NCI-H510A (cell line): ENCODE results near the gene GABBR2.

Experiments
- DNase-seq: peaks from one replicate; lab custom pipeline; 2025; lab: John Stamatoyannopoulos, UW

Gene GABBR2

GRCh38 chr9:98321269-98321668, 387.5 kb downstream of the GABBR2 start:
- no peak for DNase-seq

DNA sequence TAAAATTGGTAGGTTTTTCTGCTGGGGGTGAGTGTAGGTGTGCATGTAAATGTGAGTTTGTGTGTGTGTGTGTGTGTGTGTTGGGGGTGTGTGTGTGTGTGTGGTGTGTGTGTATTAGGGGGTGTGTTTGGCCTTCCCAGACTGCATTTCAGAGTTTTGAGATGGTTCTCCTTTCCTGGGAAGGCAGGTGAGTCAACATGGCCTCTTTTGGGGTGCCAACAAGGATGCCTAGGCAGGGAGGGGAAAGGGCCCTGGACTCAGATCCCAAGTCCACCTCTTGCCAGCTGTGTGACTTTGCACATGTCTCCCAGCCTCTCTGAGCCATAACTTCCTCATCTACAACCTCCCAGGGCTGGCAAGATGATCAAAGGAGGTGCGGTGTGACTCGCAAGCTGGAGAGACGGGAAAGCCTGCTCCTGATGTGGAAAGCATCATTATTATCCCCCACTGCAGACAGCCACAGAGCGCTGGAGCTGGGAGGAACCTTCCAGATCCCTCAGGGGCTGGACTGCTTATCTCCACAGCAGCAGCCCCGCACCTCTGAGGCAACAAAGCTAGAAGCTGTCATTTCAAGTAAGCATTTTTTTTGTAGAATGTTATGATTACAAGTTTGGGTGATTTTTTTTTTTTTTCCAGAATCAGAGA, 389.8 kb downstream of the GABBR2 start:
- DNase-seq, result no peak

DNA sequence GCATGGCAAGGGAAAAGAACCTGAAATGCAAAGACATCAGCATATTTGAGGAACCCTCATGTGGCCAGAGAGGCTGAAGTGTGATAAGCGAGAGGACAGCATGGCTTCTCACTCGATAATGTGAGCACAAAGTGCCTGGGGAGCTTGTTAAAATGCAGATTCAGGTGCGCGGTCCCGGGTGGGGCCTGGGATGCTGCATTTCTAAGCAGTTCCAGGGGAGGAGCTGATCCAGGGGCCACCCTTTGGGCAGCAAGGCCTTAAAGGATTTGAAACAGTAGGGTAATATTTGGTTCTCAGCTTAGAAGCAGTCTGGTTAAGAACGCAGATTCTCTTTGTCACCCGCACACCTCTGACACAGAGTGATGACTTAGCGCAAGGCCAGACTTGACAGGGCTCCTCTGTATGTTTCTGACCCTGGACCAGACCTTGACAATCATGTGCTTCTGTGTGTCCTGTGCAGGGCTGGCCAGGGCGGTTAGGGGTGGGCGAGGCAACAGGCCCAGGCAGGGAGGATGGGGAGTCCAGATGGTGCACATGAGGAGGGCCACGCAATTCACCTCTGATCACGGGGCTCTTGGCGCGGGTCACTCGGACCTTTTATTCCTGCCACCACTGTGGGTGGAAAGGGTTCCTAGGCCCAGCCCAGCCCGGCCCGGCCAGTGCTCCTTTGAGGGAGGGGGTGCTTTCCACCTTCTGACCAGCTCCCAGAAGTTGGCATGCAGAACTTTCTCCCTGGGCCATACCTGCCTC, 390.5 kb downstream of the GABBR2 start:
- DNase-seq, result no peak

- no peak for DNase-seq
Observed at GRCh38 chr9:98317134-98317857, 391.4 kb downstream of the GABBR2 start.

GRCh38 chr9:98316445-98317133, 392.1 kb downstream of the GABBR2 start:
- no peak for DNase-seq

GRCh38 chr9:98315551-98316060, 393.1 kb downstream of the GABBR2 start:
- DNase-seq, result peak; percentile 67

GRCh38 chr9:98315067-98315453, 393.7 kb downstream of the GABBR2 start:
- no peak for DNase-seq

DNA sequence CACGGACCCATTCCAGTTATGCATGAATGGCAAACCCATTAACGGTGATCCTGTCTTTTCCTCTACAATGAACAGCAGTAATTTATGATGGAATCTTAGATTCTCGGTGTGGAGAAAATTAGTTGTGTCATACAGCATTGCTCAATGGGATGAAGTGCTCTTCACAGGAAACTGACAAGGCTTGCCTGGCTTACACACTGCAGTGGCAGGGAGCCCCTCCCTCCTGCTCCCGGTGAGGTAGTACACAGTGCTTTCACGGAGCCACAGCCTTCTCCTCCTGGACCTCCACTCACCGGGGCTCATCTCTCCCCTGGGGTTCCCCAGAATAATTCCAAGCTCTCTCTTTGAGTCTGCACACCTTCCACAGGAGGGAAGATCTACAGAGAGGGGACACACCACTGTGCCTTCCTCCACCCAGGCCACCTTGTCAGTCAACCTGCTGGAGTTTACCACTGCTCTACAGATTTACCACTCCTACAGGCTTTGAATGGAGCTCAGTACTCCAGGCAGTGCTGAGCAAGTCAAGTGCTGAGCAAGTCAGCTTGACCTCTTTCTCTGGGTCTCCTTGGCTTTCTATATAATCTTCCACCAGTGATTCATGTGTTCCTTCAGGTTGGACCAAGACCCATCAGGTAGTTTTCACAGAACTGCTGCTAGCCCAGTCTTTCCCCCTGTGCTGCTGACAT, 394.2 kb downstream of the GABBR2 start:
- DNase-seq, result peak; percentile 5

GRCh38 chr9:98312365-98312764, 396.4 kb downstream of the GABBR2 start:
- DNase-seq, result no peak

GRCh38 chr9:98311541-98311940, 397.2 kb downstream of the GABBR2 start:
- no peak for DNase-seq

GRCh38 chr9:98310752-98311392, 397.9 kb downstream of the GABBR2 start:
- no peak for DNase-seq

DNA sequence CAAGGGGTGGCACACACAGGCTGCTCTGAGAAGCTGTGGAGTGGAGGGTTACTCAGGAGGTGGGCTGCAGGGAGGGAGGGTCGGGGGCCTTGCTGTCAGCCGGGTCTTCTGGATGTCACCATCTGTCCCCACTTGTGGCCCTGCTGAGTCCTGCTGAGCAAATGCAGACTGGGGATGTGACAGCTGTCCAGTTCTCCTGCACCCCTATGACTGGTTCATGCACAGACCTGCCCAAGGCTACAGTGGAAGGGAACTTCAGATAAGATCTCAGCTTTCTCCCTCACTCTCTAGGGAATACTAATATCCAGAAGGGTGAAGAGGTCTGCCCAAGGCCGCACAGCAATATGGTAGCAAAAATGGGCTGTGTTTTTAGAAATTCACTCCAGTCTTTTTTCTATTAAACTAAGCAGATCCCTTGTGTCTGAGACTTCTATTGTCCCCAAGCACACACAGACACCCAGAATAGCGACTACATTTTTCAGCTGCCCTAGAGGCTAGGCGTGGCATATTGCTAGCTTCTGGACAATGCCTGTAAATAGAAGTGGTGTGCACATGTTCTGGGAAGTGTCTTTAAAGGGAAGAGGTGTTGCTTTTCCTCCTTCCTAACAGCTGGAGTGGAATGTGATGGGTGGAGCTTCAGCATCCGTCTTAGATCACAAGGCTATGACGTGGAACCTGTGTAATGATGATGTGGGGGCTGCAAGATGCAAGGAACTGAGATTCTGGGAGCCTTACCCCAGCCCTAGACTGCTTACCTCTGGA, 402.2 kb downstream of the GABBR2 start:
- DNase-seq, result no peak

DNA sequence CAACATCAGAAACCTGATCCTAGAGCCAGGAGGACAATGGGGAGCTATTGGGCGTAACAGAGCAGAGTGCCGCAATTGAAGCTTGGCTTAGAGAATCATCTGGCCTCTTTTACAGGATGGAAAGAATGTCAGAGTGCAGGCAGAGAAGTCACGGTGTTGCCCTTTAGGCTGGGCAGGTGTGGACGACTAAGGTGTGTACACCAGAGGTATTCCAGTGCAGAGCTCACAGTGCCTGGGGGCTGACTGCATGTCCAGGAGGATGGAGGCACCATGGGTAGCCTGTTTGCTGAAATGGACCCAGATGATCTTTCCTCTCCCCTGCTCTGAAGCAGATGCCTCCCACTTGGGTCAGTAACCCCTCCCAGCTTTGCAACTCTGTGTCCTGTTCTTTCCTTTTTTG, 404.4 kb downstream of the GABBR2 start:
- no peak for DNase-seq

GRCh38 chr9:98303633-98304125, 405.1 kb downstream of the GABBR2 start:
- DNase-seq, result no peak

- DNase-seq, result no peak
Observed at GRCh38 chr9:98302938-98303632, 405.6 kb downstream of the GABBR2 start.

DNA sequence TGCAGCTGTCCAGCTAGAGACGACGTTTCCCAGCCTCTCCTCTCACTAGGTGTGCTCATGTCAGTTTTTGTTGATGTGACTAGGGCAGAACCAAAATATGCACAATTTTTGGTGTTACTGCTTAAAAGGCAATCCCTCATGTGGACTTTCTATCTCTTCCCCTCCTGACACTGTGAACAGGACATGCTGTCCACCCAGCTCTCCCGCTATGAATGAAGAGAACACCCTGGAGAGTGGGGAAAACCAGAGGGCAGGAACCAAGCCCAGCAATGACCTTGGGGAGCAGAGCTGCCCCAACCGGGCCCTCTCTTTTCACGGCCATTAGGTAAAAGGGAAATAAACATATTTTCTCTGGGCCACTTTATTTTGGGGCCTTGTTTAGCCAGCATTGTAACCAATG, 406.6 kb downstream of the GABBR2 start:
- DNase-seq, result no peak

GRCh38 chr9:98300611-98301010, 408.1 kb downstream of the GABBR2 start:
- DNase-seq, result no peak

DNA sequence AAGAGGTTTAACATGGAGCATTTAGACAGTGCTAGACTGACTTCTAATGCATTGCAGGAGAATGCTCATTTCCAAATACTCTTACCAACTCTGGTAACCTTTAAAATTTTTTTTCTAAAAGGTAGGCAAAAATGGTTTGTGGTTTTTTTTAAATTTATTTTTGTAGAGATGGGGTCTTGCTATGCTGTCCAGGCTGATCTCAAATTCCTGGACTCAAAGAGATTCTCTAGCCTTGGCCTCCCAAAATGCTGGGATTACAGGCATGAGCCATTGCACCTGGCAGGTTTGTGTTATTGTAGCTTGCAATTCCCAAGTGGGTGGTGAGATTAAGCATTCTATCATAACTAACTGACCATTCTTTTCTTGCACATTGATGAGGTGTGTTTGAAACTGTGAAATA, 410.3 kb downstream of the GABBR2 start:
- DNase-seq, result no peak

GRCh38 chr9:98295824-98296223, 412.9 kb downstream of the GABBR2 start:
- DNase-seq, result no peak

- no peak for DNase-seq
Observed at GRCh38 chr9:98291820-98292219, 416.9 kb downstream of the GABBR2 start.
